ENCODE measurements around the gene SKIC3. TPM values are rescaled to one million over a fixed set of nuclear protein-coding genes. Genes with fewer than 3 reads are reported as not detected.
A peak's percentile ranks its signal among the peaks of the same experiment; 100 is the strongest.

The SKIC3 gene
- total and polyA plus RNA-seq, 8 donors, result 12.5 to 181 (median 43.4) TPM

- Histone ChIP-seq H3K27me3 (no peaks in the 10 kb centered on the region), H3K9me3 (no peaks in the 10 kb centered on the region), H3K4me3 (no peak overlapping the region), H3K4me1 (no peaks in the 10 kb centered on the region), H3K36me3 (peaks cover 0 to 76% (median 30%) of the 10 kb centered on the region in 4 donors), H3K27ac (no peak overlapping the region)
- no peak for DNase-seq
- intact Hi-C loops (cut with DNase I; ENCODE audit: low total_unique reads), result no loop called here
- TF ChIP-seq EP300 (IDR thresholded peaks at IDR 0.05) (no peak), POLR2A (IDR thresholded peaks at IDR 0.05) (no peak), CTCF (IDR thresholded peaks at IDR 0.05) (no peak), POLR2AphosphoS5 (IDR thresholded peaks at IDR 0.05) (no peak)
- 89 to 97% (median 95%) methylated on average over 2 of the region's 2 CpGs for WGBS, 5 donors
Observed at GRCh38 chr5:95572016-95572415, 17.2 kb upstream of the SKIC3 start.

- no peak for DNase-seq
- intact Hi-C loops (cut with DNase I; ENCODE audit: low total_unique reads), result no loop called here
- H3K9me3 ChIP-seq, result no peaks in the 10 kb centered on the region
- no peak overlapping the region for H3K4me3 ChIP-seq
- H3K27ac ChIP-seq, result no peak overlapping the region
- no peaks in the 10 kb centered on the region for H3K27me3 ChIP-seq
- H3K36me3 ChIP-seq, result peaks cover 0 to 39% (median 36%) of the 10 kb centered on the region in 4 donors
- TF ChIP-seq POLR2A (IDR thresholded peaks at IDR 0.05) (no peak), EP300 (IDR thresholded peaks at IDR 0.05) (no peak), CTCF (IDR thresholded peaks at IDR 0.05) (no peak), POLR2AphosphoS5 (IDR thresholded peaks at IDR 0.05) (no peak)
- 85 to 92% (median 87%) methylated on average over 4 of the region's 4 CpGs for WGBS, 5 donors
- no peaks in the 10 kb centered on the region for H3K4me1 ChIP-seq
Observed at GRCh38 chr5:95565280-95565920, 10.6 kb upstream of the SKIC3 start.

GRCh38 chr5:95564450-95564849 is 9.7 kb upstream of the SKIC3 start:
- intact Hi-C loops (cut with DNase I; ENCODE audit: low total_unique reads), result no loop called here
- WGBS, 5 donors, result 66 to 84% (median 74%) methylated on average over 4 of the region's 4 CpGs
- Histone ChIP-seq H3K4me1 (no peaks in the 10 kb centered on the region), H3K36me3 (peaks cover 0 to 35% (median 30%) of the 10 kb centered on the region in 4 donors), H3K9me3 (no peaks in the 10 kb centered on the region), H3K27me3 (no peaks in the 10 kb centered on the region), H3K4me3 (no peak overlapping the region), H3K27ac (no peak overlapping the region)
- peak in 1 of 2 donors; percentile 6 for DNase-seq
- TF ChIP-seq POLR2AphosphoS5 (IDR thresholded peaks at IDR 0.05) (no peak), EP300 (IDR thresholded peaks at IDR 0.05) (no peak), CTCF (IDR thresholded peaks at IDR 0.05) (no peak), POLR2A (IDR thresholded peaks at IDR 0.05) (no peak)

- intact Hi-C loops (cut with DNase I; ENCODE audit: low total_unique reads), result no loop called here
- Histone ChIP-seq H3K36me3 (peaks cover 0 to 24% (median 20%) of the 10 kb centered on the region in 4 donors), H3K4me3 (no peak overlapping the region), H3K4me1 (no peaks in the 10 kb centered on the region), H3K27ac (no peak overlapping the region), H3K9me3 (no peaks in the 10 kb centered on the region), H3K27me3 (no peaks in the 10 kb centered on the region)
- 89 to 94% (median 91%) methylated on average over 5 of the region's 5 CpGs for WGBS, 5 donors
- TF ChIP-seq CTCF (IDR thresholded peaks at IDR 0.05) (no peak), EP300 (IDR thresholded peaks at IDR 0.05) (no peak), POLR2AphosphoS5 (IDR thresholded peaks at IDR 0.05) (no peak), POLR2A (IDR thresholded peaks at IDR 0.05) (no peak)
- DNase-seq, result no peak
Observed at GRCh38 chr5:95563367-95563766, 8.6 kb upstream of the SKIC3 start.

Data from stomach (tissue), 9 donors.